Endothelial cell of umbilical vein (primary cell): ENCODE measurements around the gene NCOA7. TPM values are rescaled to one million over a fixed set of nuclear protein-coding genes. Genes with fewer than 3 reads are reported as not detected.

Experiments
- BruUV-seq: library from RNA; stranded (reverse); fragments of 400-500 nt; replicated peaks from 2 replicates; lab custom pipeline; 2021; lab: Mats Ljungman, UMichigan
- CTCF ChIA-PET: fragments of 300-600, 350-600 bp; sonication (Branson Sonifier 250); formaldehyde crosslinking; loops from one replicate; lab custom pipeline; 2021; ENCODE audit warnings: antibody characterized with exemption, inconsistent platforms; lab: Charles Lee
- POLR2A ChIA-PET: fragments of 300-600, 350-600 bp; sonication (Branson Sonifier 250); formaldehyde crosslinking; loops from one replicate; lab custom pipeline; 2021; ENCODE audit warnings: antibody characterized with exemption, inconsistent platforms; lab: Charles Lee
- DNase-seq: peaks from one replicate; pipeline ENCODE4 v3.0.0-alpha.2; 2011; ENCODE audit warnings: low read depth, low spot score
- FAIRE-seq: peaks from 2 replicates; lab custom pipeline; 2011; peaks lifted over from hg19 to GRCh38; lab: Jason Lieb, UNC
- H2AFZ ChIP-seq: 2 replicates; pipeline ENCODE4 v1.6.0; 2012; ENCODE audit warnings: low read depth, low read length, control low read depth, inconsistent platforms
- H3K27ac ChIP-seq: 2 replicates; pipeline ENCODE4 v1.5.1; 2011; ENCODE audit warnings: low read depth, mild to moderate bottlenecking, control low read depth, low read length, moderate library complexity; ENCODE audit not compliant: insufficient read depth
- H3K27me3 ChIP-seq, 2 experiments: 2 replicates each; pipeline versions ENCODE4 v1.6.0 to v1.6.1; 2011; ENCODE audit warnings: low read length in 2 of 2, mixed read lengths in 1 of 2; ENCODE audit not compliant: control insufficient read depth in 2 of 2, insufficient read depth in 2 of 2
- H3K36me3 ChIP-seq, 2 experiments: 2 replicates in 1 of 2; 3 replicates in 1 of 2; pipeline ENCODE4 v1.5.1; 2011; ENCODE audit warnings: low read length in 2 of 2, mild to moderate bottlenecking in 1 of 2, moderate library complexity in 1 of 2; ENCODE audit not compliant: control insufficient read depth in 2 of 2, insufficient read depth in 2 of 2; ENCODE audit errors: extremely low read depth in 1 of 2
- H3K4me1 ChIP-seq: 3 replicates; pipeline ENCODE4 v1.5.1; 2011; ENCODE audit warnings: mild to moderate bottlenecking, low read length; ENCODE audit not compliant: control insufficient read depth, insufficient read depth; ENCODE audit errors: extremely low read depth
- H3K4me2 ChIP-seq: 2 replicates; pipeline ENCODE4 v1.6.1; 2011; ENCODE audit warnings: low read length, control low read depth, mixed read lengths; ENCODE audit not compliant: insufficient read depth
- H3K4me3 ChIP-seq, 3 experiments: fragments of 200-600 bp in 1 of 3; sonication (generic), shearing (Covaris generic) in 1 of 3; replicated peaks in 1 of 3; 2 replicates each; pipeline ENCODE4 v1.5.1; 2011 to 2016; ENCODE audit warnings: control low read depth in 3 of 3, low read length in 3 of 3, mild to moderate bottlenecking in 2 of 3, inconsistent platforms in 1 of 3, low read depth in 1 of 3, moderate library complexity in 1 of 3; ENCODE audit not compliant: insufficient read depth in 1 of 3
- H3K79me2 ChIP-seq: 2 replicates; pipeline ENCODE4 v1.6.0; 2012; ENCODE audit warnings: low read length, inconsistent platforms; ENCODE audit not compliant: control insufficient read depth, insufficient read depth
- H3K9ac ChIP-seq: replicated peaks from 2 replicates; pipeline ENCODE3; 2011; ENCODE audit warnings: low read length, control low read depth; ENCODE audit not compliant: insufficient read depth; ENCODE audit errors: extremely low read depth
- H3K9me1 ChIP-seq: replicated peaks from 3 replicates; pipeline ENCODE4 v1.6.0; 2011; ENCODE audit warnings: mild to moderate bottlenecking, low read length; ENCODE audit not compliant: control insufficient read depth, insufficient read depth; ENCODE audit errors: extremely low read depth
- H3K9me3 ChIP-seq: replicated peaks from 2 replicates; pipeline ENCODE4 v1.5.1; 2012; ENCODE audit warnings: low read length, inconsistent platforms; ENCODE audit not compliant: control insufficient read depth, insufficient read depth
- H4K20me1 ChIP-seq: replicated peaks from 2 replicates; pipeline ENCODE3; 2011; ENCODE audit warnings: mild to moderate bottlenecking, low read length; ENCODE audit not compliant: control insufficient read depth, insufficient read depth; ENCODE audit errors: extremely low read depth
- FOS ChIP-seq: IDR thresholded peaks from 2 replicates; pipeline ENCODE4 v1.6.1; 2011; ENCODE audit warnings: mild to moderate bottlenecking, low read length, moderate library complexity, borderline replicate concordance; ENCODE audit not compliant: insufficient read depth
- GATA2 ChIP-seq: IDR thresholded peaks from 2 replicates; pipeline ENCODE4 v1.7.0; 2011; ENCODE audit warnings: low read depth, mild to moderate bottlenecking, moderate library complexity, mixed read lengths, low read length; ENCODE audit not compliant: insufficient read length, insufficient read depth
- JUN ChIP-seq: IDR thresholded peaks from 2 replicates; pipeline ENCODE4 v1.6.1; 2011; ENCODE audit warnings: borderline replicate concordance, low read depth; ENCODE audit not compliant: insufficient read length, insufficient read depth
- MYC ChIP-seq: IDR thresholded peaks from one replicate; pipeline ENCODE4 v1.6.1; 2011; ENCODE audit warnings: mild to moderate bottlenecking, low read depth, low read length
- POLR2A ChIP-seq: IDR thresholded peaks from 2 replicates; pipeline ENCODE4 v1.6.1; 2012; ENCODE audit warnings: low read depth, mild to moderate bottlenecking, control low read depth, low read length
- POLR2AphosphoS5 ChIP-seq: IDR thresholded peaks from 2 replicates; pipeline ENCODE4 v1.6.1; 2012; ENCODE audit warnings: low read depth, mild to moderate bottlenecking, control low read depth, low read length, moderate library complexity; ENCODE audit not compliant: insufficient read depth
- dilution Hi-C: fragments of 300-500 bp; cut with MboI; formaldehyde crosslinking; loops from one replicate; pipeline ENCODE4 v1.15.0; 2019; ENCODE audit warnings: low sequenced_read_pairs; ENCODE audit not compliant: extremely low pct_ligation_motif_present
- intact Hi-C: fragments of 100-400 bp; cut with micrococcal nuclease; formaldehyde crosslinking; loops from one replicate; pipeline ENCODE4 v1.10.0; 2022
- polyA plus RNA-seq, 4 experiments: library from polyadenylated mRNA; depleted of rRNA in 3 of 4; stranded (reverse) in 3 of 4; unstranded in 1 of 4; fragments of >200 nt; gene quantifications; 2 replicates each; pipeline versions ENCODE4 v1.2.1 to v1.2.3, GENCODE V29; 2011 to 2012; ENCODE audit warnings: missing spikeins in 1 of 4
- total RNA-seq: library from RNA; stranded (reverse); gene quantifications from 2 replicates; pipeline ENCODE4 v1.2.3, GENCODE V29; 2021
- TF ChIP-seq, protein P1 (sequence below), 2 donors: IDR thresholded peaks; 1 replicate in 1 of 2; 2 replicates in 1 of 2; pipeline ENCODE4 v1.5.1; 2011; ENCODE audit warnings: low read length in 2 of 2, mild to moderate bottlenecking in 2 of 2, moderate library complexity in 2 of 2, control low read depth in 1 of 2, inconsistent platforms in 1 of 2, low read depth in 1 of 2; ENCODE audit not compliant: insufficient read depth in 1 of 2; ENCODE audit errors: extremely low read depth in 1 of 2
- TF ChIP-seq, protein P2 (sequence below): IDR thresholded peaks from 2 replicates; pipeline ENCODE4 v1.6.1; 2011; ENCODE audit not compliant: insufficient read depth, insufficient read length

NCOA7 gene
- total and polyA plus RNA-seq, 2 donors (not counting 3 experiments of a cell fraction or from before 2014, with no cell fraction given) = 27.7 to 71.2 TPM

DNA sequence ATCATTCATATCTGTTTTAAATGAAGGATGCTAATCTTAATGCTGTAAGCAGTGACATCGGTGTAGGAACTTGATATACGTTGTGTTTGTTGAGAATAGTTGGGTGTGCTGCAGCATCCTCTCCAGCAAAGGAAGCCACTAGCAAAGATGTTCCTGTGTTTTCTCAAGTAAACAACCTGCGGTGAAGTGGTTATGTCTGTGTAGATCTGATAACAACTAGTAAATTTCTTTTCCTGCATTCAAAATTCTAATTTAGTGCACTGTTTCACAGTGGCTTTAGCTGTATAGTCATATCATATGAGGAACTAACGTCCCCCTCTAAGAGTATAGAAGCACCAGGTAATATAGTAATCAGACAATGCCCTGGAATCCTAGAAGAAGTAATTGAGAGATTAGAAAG, 38.7 kb downstream of the NCOA7 start:
- Histone ChIP-seq H3K4me1 (peaks cover 12% of the 10 kb centered on the region), H3K36me3 (peaks cover 0 to 5% of the 10 kb centered on the region in 2 experiments), H3K27me3 (no peaks in the 10 kb centered on the region), H3K4me3 (no peak overlapping the region), H3K9me1 (no peaks in the 10 kb centered on the region), H3K27ac (no peak overlapping the region), H3K9me3 (no peaks in the 10 kb centered on the region), H3K4me2 (no peak overlapping the region), H4K20me1 (peaks cover 1% of the 10 kb centered on the region), H3K79me2 (peaks cover 16% of the 10 kb centered on the region), H2AFZ (no peak overlapping the region), H3K9ac (no peak overlapping the region)
- intact Hi-C loops (no loop called here), dilution Hi-C loops (no loop called here)
- ChIA-PET CTCF (interaction anchor here (2.6 kb wide), 1 partner anchor 38 kb away, joined by 13 read pairs; the partner anchor contains the start of gene NCOA7), POLR2A (no interaction called here)
- DNase-seq = no peak
- no peak for FAIRE-seq
- TF ChIP-seq POLR2A (no peak), MYC (no peak)
- no TSS peak for BruUV-seq

DNA sequence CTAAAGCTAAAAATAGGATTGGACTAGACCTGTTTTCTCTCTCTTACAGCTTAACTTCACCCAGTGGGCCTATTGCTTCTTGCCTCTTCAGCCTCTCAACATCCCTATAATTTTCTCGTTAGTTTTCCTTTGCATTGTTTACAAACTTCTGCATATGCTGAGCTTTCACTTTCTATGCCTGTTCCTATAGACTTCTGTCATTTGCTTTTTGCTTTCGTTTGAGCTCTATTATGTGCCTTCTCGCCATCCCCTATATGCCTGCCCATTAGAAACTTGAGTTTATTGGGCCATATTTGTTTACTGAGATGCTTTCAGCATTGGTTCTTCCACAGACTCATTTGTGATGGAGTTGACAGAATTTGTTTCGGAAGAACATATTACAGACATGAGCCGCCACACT, 40.9 kb downstream of the NCOA7 start:
- Histone ChIP-seq H3K9me1 (no peaks in the 10 kb centered on the region), H3K27ac (no peak overlapping the region), H3K4me3 (no peak overlapping the region), H3K4me2 (no peak overlapping the region), H3K9me3 (no peaks in the 10 kb centered on the region), H4K20me1 (peaks cover 2% of the 10 kb centered on the region), H3K9ac (no peak overlapping the region), H3K4me1 (peaks cover 26% of the 10 kb centered on the region), H2AFZ (no peak overlapping the region), H3K79me2 (peaks cover 21% of the 10 kb centered on the region), H3K27me3 (no peaks in the 10 kb centered on the region), H3K36me3 (peaks cover 0 to 5% of the 10 kb centered on the region in 2 experiments)
- intact Hi-C loops = no loop called here
- dilution Hi-C loops = no loop called here
- CTCF ChIA-PET = interaction anchor here (1.3 to 1.4 kb wide), 2 partner anchors 26 to 38 kb away, joined by 4 to 5 read pairs; no protein-coding TSS in a partner anchor
- TF ChIP-seq POLR2AphosphoS5 (no peak), FOS (no peak), MYC (no peak), GATA2 (no peak), JUN (no peak), POLR2A (no peak)
- TF ChIP-seq, protein P1, sequence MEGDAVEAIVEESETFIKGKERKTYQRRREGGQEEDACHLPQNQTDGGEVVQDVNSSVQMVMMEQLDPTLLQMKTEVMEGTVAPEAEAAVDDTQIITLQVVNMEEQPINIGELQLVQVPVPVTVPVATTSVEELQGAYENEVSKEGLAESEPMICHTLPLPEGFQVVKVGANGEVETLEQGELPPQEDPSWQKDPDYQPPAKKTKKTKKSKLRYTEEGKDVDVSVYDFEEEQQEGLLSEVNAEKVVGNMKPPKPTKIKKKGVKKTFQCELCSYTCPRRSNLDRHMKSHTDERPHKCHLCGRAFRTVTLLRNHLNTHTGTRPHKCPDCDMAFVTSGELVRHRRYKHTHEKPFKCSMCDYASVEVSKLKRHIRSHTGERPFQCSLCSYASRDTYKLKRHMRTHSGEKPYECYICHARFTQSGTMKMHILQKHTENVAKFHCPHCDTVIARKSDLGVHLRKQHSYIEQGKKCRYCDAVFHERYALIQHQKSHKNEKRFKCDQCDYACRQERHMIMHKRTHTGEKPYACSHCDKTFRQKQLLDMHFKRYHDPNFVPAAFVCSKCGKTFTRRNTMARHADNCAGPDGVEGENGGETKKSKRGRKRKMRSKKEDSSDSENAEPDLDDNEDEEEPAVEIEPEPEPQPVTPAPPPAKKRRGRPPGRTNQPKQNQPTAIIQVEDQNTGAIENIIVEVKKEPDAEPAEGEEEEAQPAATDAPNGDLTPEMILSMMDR (IDR thresholded peaks at IDR 0.05; ENCODE audit: extremely low read depth in 1 of 2, insufficient read depth in 1 of 2, low read depth in 1 of 2, low read length in 2 of 2) = no peak
- TF ChIP-seq, protein P2, sequence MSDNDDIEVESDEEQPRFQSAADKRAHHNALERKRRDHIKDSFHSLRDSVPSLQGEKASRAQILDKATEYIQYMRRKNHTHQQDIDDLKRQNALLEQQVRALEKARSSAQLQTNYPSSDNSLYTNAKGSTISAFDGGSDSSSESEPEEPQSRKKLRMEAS = no peak
- FAIRE-seq (no peak), DNase-seq (no peak)
- POLR2A ChIA-PET = no interaction called here
- BruUV-seq = no TSS peak
